SU-DHL-6 (cell line): ENCODE data around the gene MSANTD1.

Source experiments
- H2AFZ ChIP-seq: fragments of 200-600 bp; sonication (generic); 2 replicates; pipeline ENCODE4 v1.6.1; 2014; ENCODE audit warnings: low read depth, mild to moderate bottlenecking, moderate library complexity, mixed read lengths, antibody characterized with exemption, low read length; ENCODE audit not compliant: severe bottlenecking
- H3F3A ChIP-seq: fragments of 200-600 bp; shearing (Covaris generic); 2 replicates; pipeline ENCODE4 v1.6.0; 2016; ENCODE audit warnings: antibody characterized with exemption, mild to moderate bottlenecking; ENCODE audit not compliant: insufficient read depth
- H3K27ac ChIP-seq: fragments of 200-600 bp; sonication (generic); 2 replicates; pipeline ENCODE4 v1.5.1; 2016; ENCODE audit warnings: low read depth, mild to moderate bottlenecking, low read length, moderate library complexity, mixed read lengths
- H3K27me3 ChIP-seq: fragments of 200-600 bp; sonication (generic), shearing (Covaris generic); 2 replicates; pipeline ENCODE4 v1.6.0; 2014; ENCODE audit warnings: mild to moderate bottlenecking, low read length
- H3K36me3 ChIP-seq: fragments of 200-600 bp; sonication (generic); 2 replicates; pipeline ENCODE4 v1.6.1; 2014; ENCODE audit warnings: mild to moderate bottlenecking, low read length, mixed read lengths
- H3K4me2 ChIP-seq: fragments of 300-600, 200-600 bp; shearing (Covaris generic), sonication (generic); 2 replicates; pipeline ENCODE4 v1.6.0; 2014; ENCODE audit warnings: low read length, low read depth, mild to moderate bottlenecking; ENCODE audit not compliant: poor library complexity, severe bottlenecking
- H3K4me3 ChIP-seq: fragments of 200-600 bp; sonication (generic); 2 replicates; pipeline ENCODE4 v1.5.1; 2014; ENCODE audit warnings: antibody characterized with exemption, low read length, mild to moderate bottlenecking, mixed read lengths; ENCODE audit not compliant: insufficient read depth, poor library complexity, severe bottlenecking
- H3K79me2 ChIP-seq: fragments of 200-600 bp; sonication (generic); 2 replicates; pipeline ENCODE4 v1.6.1; 2014; ENCODE audit warnings: mild to moderate bottlenecking, low read length, moderate library complexity; ENCODE audit not compliant: insufficient read depth
- H3K9ac ChIP-seq: fragments of 200-600 bp; sonication (generic); 2 replicates; pipeline ENCODE4 v1.7.0; 2014; ENCODE audit warnings: mild to moderate bottlenecking, low read length
- H3K9me2 ChIP-seq: fragments of 200-600 bp; sonication (generic); replicated peaks from 2 replicates; pipeline ENCODE4 v1.6.1; 2014; ENCODE audit warnings: low read length; ENCODE audit not compliant: insufficient read depth
- H3K9me3 ChIP-seq: fragments of 200-600 bp; sonication (generic); 2 replicates; pipeline ENCODE4 v1.6.1; 2014; ENCODE audit warnings: low read length, mixed read lengths; ENCODE audit not compliant: insufficient read depth
- H4K20me1 ChIP-seq: fragments of 200-600 bp; sonication (generic); 2 replicates; pipeline ENCODE4 v1.6.1; 2014; ENCODE audit warnings: low read depth, mild to moderate bottlenecking, antibody characterized with exemption, low read length, moderate library complexity, mixed read lengths
- CTCF ChIP-seq: fragments of 200-600 bp; sonication (generic); IDR thresholded peaks from one replicate; pipeline ENCODE4 v1.5.1; 2017; ENCODE audit warnings: antibody characterized with exemption, mild to moderate bottlenecking, low read length, moderate library complexity; ENCODE audit not compliant: insufficient read depth, poor library complexity, severe bottlenecking
- EZH2phosphoT487 ChIP-seq: fragments of 200-600 bp; sonication (generic), shearing (Covaris generic); conservative IDR thresholded peaks from 2 replicates; pipeline ENCODE4 v1.6.1; 2018; ENCODE audit warnings: mild to moderate bottlenecking, antibody characterized with exemption, low read length, moderate library complexity, mixed read lengths

The MSANTD1 gene

GRCh38 chr4:3292571-3293400 lies 43.8 kb downstream of the MSANTD1 start, which contains the start of gene RGS12:
Gene RGS12 (plus strand): TSS chr4:3293021. CDS start chr4:3316171, 23,150 bp downstream.
- Histone ChIP-seq H3K27ac (no peak within 1 kb of the TSS), H3K4me2 (peak within 1 kb of the TSS; percentile 62), H3K9ac (peak within 1 kb of the TSS; percentile 51), H3K27me3 (no peaks in the 10 kb centered on the region; the same call in 1 of the 2 replicates), H3K9me3 (no peaks in the 10 kb centered on the region), H3K4me3 (peak within 1 kb of the TSS; percentile 55), H3F3A (no peaks in the 10 kb centered on the region), H3K9me2 (no peaks in the 10 kb centered on the region), H4K20me1 (no peaks in the 10 kb centered on the region), H3K79me2 (no peaks in the 10 kb centered on the region), H2AFZ (peak within 1 kb of the TSS; percentile 52), H3K36me3 (no peaks in the 10 kb centered on the region)
- TF ChIP-seq EZH2phosphoT487 (no peak), CTCF (no peak)

GRCh38 chr4:3293401-3294391 lies 44.7 kb downstream of the MSANTD1 start:
- H4K20me1 ChIP-seq = no peaks in the 10 kb centered on the region
- no peaks in the 10 kb centered on the region for H3K36me3 ChIP-seq
- H3K27me3 ChIP-seq = no peaks in the 10 kb centered on the region; the same call in 1 of the 2 replicates
- no peaks in the 10 kb centered on the region for H3F3A ChIP-seq
- H3K9me2 ChIP-seq = no peaks in the 10 kb centered on the region
- no peak overlapping the region for H3K4me3 ChIP-seq
- TF ChIP-seq EZH2phosphoT487 (0 out of 2 replicates have a peak, but pooled peaks have one; percentile 65), CTCF (no peak)
- H3K79me2 ChIP-seq = no peaks in the 10 kb centered on the region
- H2AFZ ChIP-seq = peak overlapping the region; percentile 27
- H3K9me3 ChIP-seq = no peaks in the 10 kb centered on the region
- H3K27ac ChIP-seq = no peak overlapping the region
- H3K9ac ChIP-seq = no peak overlapping the region
- H3K4me2 ChIP-seq = peak overlapping the region; percentile 40

- Histone ChIP-seq H3K9me3 (no peaks in the 10 kb centered on the region), H3K4me3 (no peak overlapping the region), H3K9me2 (no peaks in the 10 kb centered on the region), H3F3A (no peaks in the 10 kb centered on the region), H3K9ac (no peak overlapping the region), H3K79me2 (no peaks in the 10 kb centered on the region), H4K20me1 (no peaks in the 10 kb centered on the region), H3K27ac (no peak overlapping the region), H2AFZ (no peak overlapping the region), H3K27me3 (no peaks in the 10 kb centered on the region; the same call in 1 of the 2 replicates), H3K36me3 (no peaks in the 10 kb centered on the region), H3K4me2 (no peak overlapping the region)
- no peak for TF ChIP-seq CTCF
- no peak for TF ChIP-seq EZH2phosphoT487
Observed at GRCh38 chr4:3294401-3295241, 45.7 kb downstream of the MSANTD1 start.
